HepG2 (cell line): ENCODE results near the gene KMT5C. TPM values are rescaled to one million over a fixed set of nuclear protein-coding genes. Genes with fewer than 3 reads are reported as not detected.

Experiments
- CBX5 ChIP-seq: sonication (generic); formaldehyde crosslinking; IDR thresholded peaks from 2 replicates; pipeline ENCODE4 v1.4.0; 2020; ENCODE audit warnings: missing genetic modification reagents, borderline replicate concordance
- CHD2 ChIP-seq: IDR thresholded peaks from 2 replicates; pipeline ENCODE4 v1.6.1; 2011; ENCODE audit warnings: low read depth, low read length, improper control_type of control experiment
- HINFP ChIP-seq: sonication (generic); formaldehyde crosslinking; IDR thresholded peaks from 2 replicates; pipeline ENCODE4 v1.4.0; 2020; ENCODE audit warnings: low read depth, mild to moderate bottlenecking, missing genetic modification reagents
- HOXA9 ChIP-seq: sonication (generic); formaldehyde crosslinking; IDR thresholded peaks from 2 replicates; pipeline ENCODE4 v1.8.1; 2022; ENCODE audit warnings: missing genetic modification reagents, mild to moderate bottlenecking, moderate library complexity, borderline replicate concordance
- IRF2 ChIP-seq: IDR thresholded peaks from 2 replicates; pipeline ENCODE4 v1.6.1; 2018; ENCODE audit warnings: missing genetic modification reagents, missing compliant biosample characterization
- MYC ChIP-seq: sonication (generic); formaldehyde crosslinking; IDR thresholded peaks from 2 replicates; pipeline ENCODE4 v1.9.0; 2021; ENCODE audit warnings: missing genetic modification reagents, borderline replicate concordance
- NFRKB ChIP-seq: fragments of 450-650 bp; IDR thresholded peaks from 2 replicates; pipeline ENCODE4 v1.6.1; 2017
- NR3C1 ChIP-seq: sonication (generic); formaldehyde crosslinking; IDR thresholded peaks from 2 replicates; pipeline ENCODE4 v1.4.0; 2020; ENCODE audit warnings: missing genetic modification reagents
- SCMH1 ChIP-seq: sonication (generic); formaldehyde crosslinking; IDR thresholded peaks from 2 replicates; pipeline ENCODE4 v1.9.0; 2021; ENCODE audit warnings: missing genetic modification reagents, mild to moderate bottlenecking, borderline replicate concordance
- SETDB1 ChIP-seq: sonication (generic); formaldehyde crosslinking; IDR thresholded peaks from 2 replicates; pipeline ENCODE4 v1.5.1; 2020; ENCODE audit warnings: missing genetic modification reagents, mild to moderate bottlenecking, borderline replicate concordance
- SRSF9 ChIP-seq: fragments of 200-400 bp; formaldehyde crosslinking; IDR thresholded peaks from 2 replicates; pipeline ENCODE4 v1.6.1; 2018; ENCODE audit warnings: borderline replicate concordance, mild to moderate bottlenecking, low read depth, low read length; ENCODE audit not compliant: insufficient read depth, poor library complexity, severe bottlenecking
- ZBTB3 ChIP-seq: sonication (generic); formaldehyde crosslinking; IDR thresholded peaks from 2 replicates; pipeline ENCODE4 v1.4.0; 2020; ENCODE audit warnings: low read depth, mild to moderate bottlenecking, moderate library complexity, missing genetic modification reagents, borderline replicate concordance
- ZBTB38 ChIP-seq: sonication (generic); formaldehyde crosslinking; IDR thresholded peaks from 2 replicates; pipeline ENCODE4 v1.5.1; 2020; ENCODE audit warnings: mild to moderate bottlenecking, missing genetic modification reagents
- ZMAT3 ChIP-seq: sonication (generic); formaldehyde crosslinking; conservative IDR thresholded peaks from 2 replicates; pipeline ENCODE4 v1.7.0; 2021; ENCODE audit warnings: missing genetic modification reagents
- ZNF12 ChIP-seq: sonication (generic); formaldehyde crosslinking; IDR thresholded peaks from 2 replicates; pipeline ENCODE4 v1.5.0; 2020; ENCODE audit warnings: missing genetic modification reagents
- ZNF138 ChIP-seq: sonication (generic); formaldehyde crosslinking; IDR thresholded peaks from 2 replicates; pipeline ENCODE4 v1.5.0; 2020; ENCODE audit warnings: mild to moderate bottlenecking, low read depth, missing genetic modification reagents
- ZNF382 ChIP-seq: sonication (generic); formaldehyde crosslinking; IDR thresholded peaks from 2 replicates; pipeline ENCODE4 v1.5.0; 2020; ENCODE audit warnings: missing genetic modification reagents, mild to moderate bottlenecking, borderline replicate concordance
- ZSCAN31 ChIP-seq: sonication (generic); formaldehyde crosslinking; IDR thresholded peaks from 2 replicates; pipeline ENCODE4 v1.5.0; 2020; ENCODE audit warnings: low read depth, mild to moderate bottlenecking, missing genetic modification reagents
- polyA plus RNA-seq, 8 experiments: library from polyadenylated mRNA; depleted of rRNA in 3 of 8; stranded (reverse) in 7 of 8; unstranded in 1 of 8; fragments of >200 nt; fragmentation: Illumina TruSeq in 4 of 8; extraction: Trizol in 4 of 8; gene quantifications; 2 replicates each; pipeline versions ENCODE4 v1.2.1 to v1.2.3, GENCODE V29; 2011 to 2016; ENCODE audit warnings: low read depth in 4 of 8, missing spikeins in 1 of 8, mixed read lengths in 1 of 8; ENCODE audit not compliant: insufficient read depth in 1 of 8
- total RNA-seq, 5 experiments: library from RNA; depleted of rRNA; stranded (reverse); fragments of >200 nt; fragmentation: Illumina TruSeq; extraction: Trizol; gene quantifications; 2 replicates each; pipeline ENCODE4 v1.2.3, GENCODE V29; 2016; ENCODE audit warnings: low read depth in 1 of 5
- TF ChIP-seq, protein P1 (sequence below): sonication (generic); formaldehyde crosslinking; IDR thresholded peaks from 2 replicates; pipeline ENCODE4 v1.4.0; 2020; ENCODE audit warnings: missing genetic modification reagents
- TF ChIP-seq, protein P2 (sequence below): sonication (generic); formaldehyde crosslinking; IDR thresholded peaks from 2 replicates; pipeline ENCODE4 v1.5.0; 2020; ENCODE audit warnings: mild to moderate bottlenecking, missing genetic modification reagents, moderate library complexity
- TF ChIP-seq, protein P3 (sequence below): sonication (generic); formaldehyde crosslinking; IDR thresholded peaks from 2 replicates; pipeline ENCODE4 v1.4.0; 2020; ENCODE audit warnings: missing genetic modification reagents
- TF ChIP-seq, protein P4 (sequence below): sonication (generic); formaldehyde crosslinking; IDR thresholded peaks from 2 replicates; pipeline ENCODE4 v1.5.0; 2020; ENCODE audit warnings: missing genetic modification reagents

KMT5C gene
- total and polyA plus RNA-seq, 2 of the 13 experiments (the other 11 are each of a cell fraction or from before 2014, with no cell fraction given): 5.5 to 9.0 TPM

GRCh38 chr19:55377356-55378131 lies 37.9 kb downstream of the KMT5C start (continued):
- TF ChIP-seq CBX5 (CRISPR knock-in tag) (0 out of 2 replicates have a peak, but pooled peaks have one; percentile 17), ZSCAN31 (CRISPR knock-in tag) (no peak), SRSF9 (no peak), IRF2 (CRISPR knock-in tag) (no peak), CHD2 (no peak), MYC (CRISPR knock-in tag) (peak; percentile 65; the same call in 1 of the 2 replicates), SETDB1 (CRISPR knock-in tag) (no peak), HOXA9 (CRISPR knock-in tag) (no peak), ZBTB3 (no peak), ZMAT3 (CRISPR knock-in tag) (0 out of 2 replicates have a peak, but pooled peaks have one; percentile 36), SCMH1 (CRISPR knock-in tag) (no peak), ZNF382 (CRISPR knock-in tag) (no peak), NFRKB (no peak), ZNF12 (CRISPR knock-in tag) (no peak), ZBTB38 (no peak), NR3C1 (CRISPR knock-in tag) (no peak), ZNF138 (no peak), HINFP (CRISPR knock-in tag) (no peak)
- TF ChIP-seq, protein P1, sequence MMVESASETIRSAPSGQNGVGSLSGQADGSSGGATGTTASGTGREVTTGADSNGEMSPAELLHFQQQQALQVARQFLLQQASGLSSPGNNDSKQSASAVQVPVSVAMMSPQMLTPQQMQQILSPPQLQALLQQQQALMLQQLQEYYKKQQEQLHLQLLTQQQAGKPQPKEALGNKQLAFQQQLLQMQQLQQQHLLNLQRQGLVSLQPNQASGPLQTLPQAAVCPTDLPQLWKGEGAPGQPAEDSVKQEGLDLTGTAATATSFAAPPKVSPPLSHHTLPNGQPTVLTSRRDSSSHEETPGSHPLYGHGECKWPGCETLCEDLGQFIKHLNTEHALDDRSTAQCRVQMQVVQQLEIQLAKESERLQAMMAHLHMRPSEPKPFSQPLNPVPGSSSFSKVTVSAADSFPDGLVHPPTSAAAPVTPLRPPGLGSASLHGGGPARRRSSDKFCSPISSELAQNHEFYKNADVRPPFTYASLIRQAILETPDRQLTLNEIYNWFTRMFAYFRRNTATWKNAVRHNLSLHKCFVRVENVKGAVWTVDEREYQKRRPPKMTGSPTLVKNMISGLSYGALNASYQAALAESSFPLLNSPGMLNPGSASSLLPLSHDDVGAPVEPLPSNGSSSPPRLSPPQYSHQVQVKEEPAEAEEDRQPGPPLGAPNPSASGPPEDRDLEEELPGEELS (CRISPR knock-in tag): 0 out of 2 replicates have a peak, but pooled peaks have one; percentile 19
- TF ChIP-seq, protein P2, sequence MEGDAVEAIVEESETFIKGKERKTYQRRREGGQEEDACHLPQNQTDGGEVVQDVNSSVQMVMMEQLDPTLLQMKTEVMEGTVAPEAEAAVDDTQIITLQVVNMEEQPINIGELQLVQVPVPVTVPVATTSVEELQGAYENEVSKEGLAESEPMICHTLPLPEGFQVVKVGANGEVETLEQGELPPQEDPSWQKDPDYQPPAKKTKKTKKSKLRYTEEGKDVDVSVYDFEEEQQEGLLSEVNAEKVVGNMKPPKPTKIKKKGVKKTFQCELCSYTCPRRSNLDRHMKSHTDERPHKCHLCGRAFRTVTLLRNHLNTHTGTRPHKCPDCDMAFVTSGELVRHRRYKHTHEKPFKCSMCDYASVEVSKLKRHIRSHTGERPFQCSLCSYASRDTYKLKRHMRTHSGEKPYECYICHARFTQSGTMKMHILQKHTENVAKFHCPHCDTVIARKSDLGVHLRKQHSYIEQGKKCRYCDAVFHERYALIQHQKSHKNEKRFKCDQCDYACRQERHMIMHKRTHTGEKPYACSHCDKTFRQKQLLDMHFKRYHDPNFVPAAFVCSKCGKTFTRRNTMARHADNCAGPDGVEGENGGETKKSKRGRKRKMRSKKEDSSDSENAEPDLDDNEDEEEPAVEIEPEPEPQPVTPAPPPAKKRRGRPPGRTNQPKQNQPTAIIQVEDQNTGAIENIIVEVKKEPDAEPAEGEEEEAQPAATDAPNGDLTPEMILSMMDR (CRISPR knock-in tag): no peak
- TF ChIP-seq, protein P3, sequence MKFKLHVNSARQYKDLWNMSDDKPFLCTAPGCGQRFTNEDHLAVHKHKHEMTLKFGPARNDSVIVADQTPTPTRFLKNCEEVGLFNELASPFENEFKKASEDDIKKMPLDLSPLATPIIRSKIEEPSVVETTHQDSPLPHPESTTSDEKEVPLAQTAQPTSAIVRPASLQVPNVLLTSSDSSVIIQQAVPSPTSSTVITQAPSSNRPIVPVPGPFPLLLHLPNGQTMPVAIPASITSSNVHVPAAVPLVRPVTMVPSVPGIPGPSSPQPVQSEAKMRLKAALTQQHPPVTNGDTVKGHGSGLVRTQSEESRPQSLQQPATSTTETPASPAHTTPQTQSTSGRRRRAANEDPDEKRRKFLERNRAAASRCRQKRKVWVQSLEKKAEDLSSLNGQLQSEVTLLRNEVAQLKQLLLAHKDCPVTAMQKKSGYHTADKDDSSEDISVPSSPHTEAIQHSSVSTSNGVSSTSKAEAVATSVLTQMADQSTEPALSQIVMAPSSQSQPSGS: no peak
- TF ChIP-seq, protein P4, sequence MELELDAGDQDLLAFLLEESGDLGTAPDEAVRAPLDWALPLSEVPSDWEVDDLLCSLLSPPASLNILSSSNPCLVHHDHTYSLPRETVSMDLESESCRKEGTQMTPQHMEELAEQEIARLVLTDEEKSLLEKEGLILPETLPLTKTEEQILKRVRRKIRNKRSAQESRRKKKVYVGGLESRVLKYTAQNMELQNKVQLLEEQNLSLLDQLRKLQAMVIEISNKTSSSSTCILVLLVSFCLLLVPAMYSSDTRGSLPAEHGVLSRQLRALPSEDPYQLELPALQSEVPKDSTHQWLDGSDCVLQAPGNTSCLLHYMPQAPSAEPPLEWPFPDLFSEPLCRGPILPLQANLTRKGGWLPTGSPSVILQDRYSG: no peak
